GM21825 (cell line): ENCODE data around the gene TAF1.
A peak's percentile ranks its signal among the peaks of the same experiment; 100 is the strongest.
"Not testable (repeated sequence)": the region's sequence is repeated elsewhere in the genome, so short reads cannot be mapped to it uniquely, and the experiment has no call there.

ENCODE experiments used
- ATAC-seq: cut with Tn5 transposase; IDR thresholded peaks from one replicate; pipeline ENCODE4 v1.9.1; 2021; ENCODE audit warnings: mild to moderate bottlenecking, moderate library complexity; ENCODE audit not compliant: unreplicated experiment

TAF1 gene

GRCh38 chrX:71504346-71504745 is 138.2 kb downstream of the TAF1 start:
- no peak for ATAC-seq

DNA sequence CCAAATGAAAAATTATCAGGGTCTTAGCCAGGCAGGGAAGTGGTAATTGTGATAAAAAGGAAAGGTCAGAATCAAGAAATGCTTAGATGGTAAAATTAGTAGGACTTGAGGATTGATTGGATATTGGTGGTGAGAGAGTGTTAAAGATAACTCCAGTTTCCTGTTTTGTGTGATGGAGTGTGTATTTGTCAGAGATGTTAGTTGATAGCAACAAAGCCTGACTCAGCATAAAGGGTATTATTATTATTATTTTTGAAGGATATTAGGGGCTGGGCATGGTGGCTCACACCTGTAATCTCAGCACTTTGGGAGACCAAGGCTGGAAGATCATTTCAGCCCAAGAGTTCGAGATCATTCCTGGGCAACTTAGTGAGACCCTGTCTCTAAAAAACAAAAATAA is 143.1 kb downstream of the TAF1 start:
- ATAC-seq = no peak

DNA sequence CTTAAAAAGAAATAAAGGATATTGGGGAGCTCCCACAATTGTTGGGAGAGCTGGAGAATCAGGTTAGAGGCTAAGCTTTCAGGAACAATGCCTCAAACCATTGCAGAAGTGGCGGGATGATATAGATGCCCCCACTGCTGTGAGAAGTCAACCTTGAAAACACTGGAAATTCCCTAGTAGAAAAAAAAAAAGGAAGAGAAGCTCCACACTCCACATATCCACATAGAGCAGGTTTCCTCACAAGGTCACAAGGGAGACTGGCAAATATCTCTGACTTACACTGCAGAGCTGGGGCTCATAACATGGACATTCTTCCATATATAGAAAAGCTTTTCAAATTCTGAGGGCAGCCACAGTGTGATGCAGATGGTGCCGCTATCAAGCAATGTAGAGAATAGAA is 144.0 kb downstream of the TAF1 start:
- ATAC-seq = no peak

DNA sequence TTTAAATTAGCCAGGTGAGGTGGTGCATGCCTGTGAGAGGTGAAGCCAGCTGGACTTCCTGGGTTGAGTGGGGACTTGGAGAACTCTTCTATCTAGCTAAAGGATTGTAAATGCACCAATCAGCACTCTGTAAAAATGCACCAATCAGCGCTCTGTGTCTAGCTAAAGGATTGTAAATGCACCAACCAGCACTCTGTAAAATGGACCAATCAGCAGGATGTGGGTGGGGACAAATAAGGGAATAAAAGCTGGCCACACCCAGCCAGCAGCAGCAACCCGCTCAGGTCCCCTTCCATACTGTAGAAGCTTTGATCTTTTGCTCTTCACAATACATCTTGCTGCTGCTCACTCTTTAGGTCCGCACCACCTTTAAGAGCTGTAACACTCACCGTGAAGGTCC is 147.6 kb downstream of the TAF1 start:
- not testable (repeated sequence) for ATAC-seq

GRCh38 chrX:71514367-71515037 is 148.3 kb downstream of the TAF1 start:
- ATAC-seq = peak; percentile 87

DNA sequence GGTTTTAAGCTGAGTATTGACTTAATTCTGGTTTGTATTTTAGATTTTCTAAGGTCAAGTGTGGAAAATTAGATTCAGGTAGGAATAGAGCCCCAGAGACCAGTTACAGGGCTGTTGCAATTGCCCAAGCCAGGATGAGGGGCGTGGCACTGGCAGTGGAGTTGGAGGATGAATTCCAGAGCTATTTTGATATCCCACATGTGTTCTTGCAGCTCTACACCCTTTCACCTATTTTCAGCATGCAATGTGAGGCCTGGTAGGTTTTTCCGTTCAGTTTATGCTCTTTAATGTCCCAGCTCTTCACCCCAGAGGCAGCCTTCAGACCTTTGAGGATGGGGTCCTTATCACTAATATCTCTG is 148.9 kb downstream of the TAF1 start:
- no peak for ATAC-seq
